DMS 273 (cell line): ENCODE data around the gene DNAJB9.
A peak's percentile ranks its signal among the peaks of the same experiment; 100 is the strongest.

ENCODE experiments used
- DNase-seq: peaks from one replicate; lab custom pipeline; 2025; ENCODE audit not compliant: unreplicated experiment; lab: John Stamatoyannopoulos, UW

The DNAJB9 gene

GRCh38 chr7:108604307-108605077 is 34.8 kb downstream of the DNAJB9 start:
- peak; percentile 65 for DNase-seq

- DNase-seq = peak; percentile 18
Measured at GRCh38 chr7:108605559-108606201, 36.0 kb downstream of the DNAJB9 start.

GRCh38 chr7:108609643-108610042 is 40.0 kb downstream of the DNAJB9 start:
- no peak for DNase-seq

GRCh38 chr7:108611268-108611667 is 41.6 kb downstream of the DNAJB9 start:
- no peak for DNase-seq

- peak; percentile 91 for DNase-seq
Measured at GRCh38 chr7:108613147-108613948, 43.7 kb downstream of the DNAJB9 start.

GRCh38 chr7:108613949-108614381 is 44.3 kb downstream of the DNAJB9 start:
- DNase-seq = peak; percentile 39

- DNase-seq = no peak
Measured at GRCh38 chr7:108614896-108615295, 45.2 kb downstream of the DNAJB9 start.

GRCh38 chr7:108618056-108618455 is 48.4 kb downstream of the DNAJB9 start:
- DNase-seq = no peak

- DNase-seq = no peak
Measured at GRCh38 chr7:108623220-108623619, 53.5 kb downstream of the DNAJB9 start.
